ENCODE results near the gene ARHGEF33.

Gene ARHGEF33

GRCh38 chr2:38889575-38889974 lies at the start of gene ARHGEF33:
Gene ARHGEF33 (plus strand): TSS chr2:38889875. CDS start chr2:38919448, 29,573 bp downstream.
- DNase-seq: no peak

- DNase-seq: no peak
Measured at GRCh38 chr2:38850045-38850444, 39.6 kb upstream of the ARHGEF33 start.

GRCh38 chr2:38856165-38856564 lies 33.5 kb upstream of the ARHGEF33 start:
- no peak for DNase-seq

- DNase-seq: no peak
Measured at GRCh38 chr2:38862476-38862875, 27.2 kb upstream of the ARHGEF33 start.

- no peak for DNase-seq
Measured at GRCh38 chr2:38863061-38863695, 26.5 kb upstream of the ARHGEF33 start.

- DNase-seq: no peak
Measured at GRCh38 chr2:38866773-38867443, 22.8 kb upstream of the ARHGEF33 start.

GRCh38 chr2:38871432-38871831 lies 18.2 kb upstream of the ARHGEF33 start:
- no peak for DNase-seq

- DNase-seq: no peak
Measured at GRCh38 chr2:38873763-38874162, 15.9 kb upstream of the ARHGEF33 start.

- DNase-seq: peak; percentile 27
Measured at GRCh38 chr2:38875227-38875575, 14.5 kb upstream of the ARHGEF33 start.

- peak; percentile 76 for DNase-seq
Measured at GRCh38 chr2:38875576-38876367, 13.9 kb upstream of the ARHGEF33 start, which contains the start of the genes DHX57 and MORN2. Gene DHX57 (minus strand): TSS chr2:38875934. CDS start chr2:38868405, 7,529 bp downstream. Gene MORN2 (plus strand): TSS chr2:38875976.

- DNase-seq: no peak
Measured at GRCh38 chr2:38876407-38876806, 13.3 kb upstream of the ARHGEF33 start.

- no peak for DNase-seq
Measured at GRCh38 chr2:38886063-38886462, 3.6 kb upstream of the ARHGEF33 start.

GRCh38 chr2:38887347-38887746 lies 2.3 kb upstream of the ARHGEF33 start:
- DNase-seq: no peak

GRCh38 chr2:38887902-38888554 lies 1.6 kb upstream of the ARHGEF33 start:
- DNase-seq: no peak

GRCh38 chr2:38889045-38889444 lies 630 bp upstream of the ARHGEF33 start:
- no peak for DNase-seq

- no peak for DNase-seq
Measured at GRCh38 chr2:38892819-38893218, 3.1 kb downstream of the ARHGEF33 start.

GRCh38 chr2:38898256-38898655 lies 8.6 kb downstream of the ARHGEF33 start:
- no peak for DNase-seq

GRCh38 chr2:38900726-38901125 lies 11.1 kb downstream of the ARHGEF33 start:
- DNase-seq: no peak

- no peak for DNase-seq
Measured at GRCh38 chr2:38905251-38905650, 15.6 kb downstream of the ARHGEF33 start.

- DNase-seq: no peak
Measured at GRCh38 chr2:38907242-38907641, 17.6 kb downstream of the ARHGEF33 start.

- no peak for DNase-seq
Measured at GRCh38 chr2:38907743-38908562, 18.3 kb downstream of the ARHGEF33 start.

GRCh38 chr2:38909872-38910271 lies 20.2 kb downstream of the ARHGEF33 start:
- no peak for DNase-seq
